ENCODE results near the gene SCN3A. TPM values are rescaled to one million over a fixed set of nuclear protein-coding genes. Genes with fewer than 3 reads are reported as not detected.

Gene SCN3A
- total RNA-seq (1 to 10 TPM in 5 of 9 donors, under 1 TPM in 4; 0.56 to 2.7 (median 1.1) TPM), polyA plus RNA-seq (1 to 10 TPM in 1 of 2 donors, under 1 TPM in 1; 0.39 to 1.1 TPM)
- long read RNA-seq, donor 1, partial matches to known transcripts, result 1 of 1 reads
- long read RNA-seq, donor 1, other reads (novel, unspliced or antisense), result 0 of 1 reads
- long read RNA-seq, donor 2, result 0 reads
- long read RNA-seq, donor 3, result 0 reads

DNA sequence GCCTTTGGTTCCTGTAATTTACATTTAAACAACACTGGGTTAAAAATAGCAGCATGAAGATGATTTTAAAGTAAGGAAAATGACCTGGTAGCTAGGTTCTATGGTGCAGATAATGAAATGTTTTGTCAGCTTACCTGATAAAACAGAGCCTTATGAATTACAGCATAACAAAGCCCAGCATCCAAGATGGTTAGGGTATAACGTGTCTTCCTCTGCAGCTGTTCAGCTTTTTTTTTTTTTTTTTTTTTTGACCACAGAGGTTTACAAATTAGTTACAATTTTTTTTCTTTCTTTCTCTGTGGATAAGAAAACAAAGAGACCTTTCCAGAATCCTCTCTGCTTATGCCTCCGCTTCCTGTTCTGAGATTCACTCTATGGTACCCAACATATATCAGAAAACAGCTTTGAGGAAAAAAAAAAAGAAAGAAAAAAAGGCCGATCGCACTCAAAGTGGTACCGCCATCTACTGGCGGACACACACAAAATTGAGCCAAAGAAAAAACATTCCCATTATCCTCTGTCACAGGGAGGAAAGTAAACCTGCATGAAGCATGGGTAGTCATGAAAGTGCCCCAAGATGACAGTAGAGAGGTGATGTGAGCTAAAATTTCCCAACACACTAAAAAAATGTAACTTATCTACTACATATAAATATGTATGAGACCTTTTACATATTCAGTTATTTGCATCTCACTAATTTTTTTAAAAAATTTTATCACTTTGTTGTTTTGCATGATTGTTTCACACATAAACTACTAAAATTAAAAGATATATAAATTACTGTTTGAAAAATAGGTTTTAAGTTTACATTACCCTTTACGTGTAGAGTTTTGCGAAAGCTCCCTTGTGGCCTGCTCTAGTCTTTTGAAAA lies at the start of gene SCN3A:
TSS of gene SCN3A (minus strand) at position 362 of the 871 bp plus-strand sequence. CDS start 27,656 bp downstream, outside the sequence.
- DNase-seq (peak in 1 of 5 donors; percentile 23), ATAC-seq (no peak)
- Histone ChIP-seq H3K27me3 (no peaks in the 10 kb centered on the region), H3K27ac (no peak within 1 kb of the TSS), H3K4me3 (peak within 1 kb of the TSS in 8 of 12 donors; percentile 2 to 46 (median 32)), H3K36me3 (no peaks in the 10 kb centered on the region), H3K9me3 (no peaks in the 10 kb centered on the region), H3K4me1 (no peaks in the 10 kb centered on the region)
- no peak for TF ChIP-seq POLR2A (IDR thresholded peaks at IDR 0.05)
- TF ChIP-seq, protein P1, sequence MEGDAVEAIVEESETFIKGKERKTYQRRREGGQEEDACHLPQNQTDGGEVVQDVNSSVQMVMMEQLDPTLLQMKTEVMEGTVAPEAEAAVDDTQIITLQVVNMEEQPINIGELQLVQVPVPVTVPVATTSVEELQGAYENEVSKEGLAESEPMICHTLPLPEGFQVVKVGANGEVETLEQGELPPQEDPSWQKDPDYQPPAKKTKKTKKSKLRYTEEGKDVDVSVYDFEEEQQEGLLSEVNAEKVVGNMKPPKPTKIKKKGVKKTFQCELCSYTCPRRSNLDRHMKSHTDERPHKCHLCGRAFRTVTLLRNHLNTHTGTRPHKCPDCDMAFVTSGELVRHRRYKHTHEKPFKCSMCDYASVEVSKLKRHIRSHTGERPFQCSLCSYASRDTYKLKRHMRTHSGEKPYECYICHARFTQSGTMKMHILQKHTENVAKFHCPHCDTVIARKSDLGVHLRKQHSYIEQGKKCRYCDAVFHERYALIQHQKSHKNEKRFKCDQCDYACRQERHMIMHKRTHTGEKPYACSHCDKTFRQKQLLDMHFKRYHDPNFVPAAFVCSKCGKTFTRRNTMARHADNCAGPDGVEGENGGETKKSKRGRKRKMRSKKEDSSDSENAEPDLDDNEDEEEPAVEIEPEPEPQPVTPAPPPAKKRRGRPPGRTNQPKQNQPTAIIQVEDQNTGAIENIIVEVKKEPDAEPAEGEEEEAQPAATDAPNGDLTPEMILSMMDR (IDR thresholded peaks at IDR 0.05), result peak; percentile 50 to 80 (median 62)
- intact Hi-C loops (cut with DNase I), result loop anchor here (1.0 to 10.0 kb wide), 7 partner anchors 185 to 469 kb away; no protein-coding TSS in a partner anchor
- 20 to 22% (median 21%) methylated on average over 8 of the region's 8 CpGs for WGBS, 4 donors

DNA sequence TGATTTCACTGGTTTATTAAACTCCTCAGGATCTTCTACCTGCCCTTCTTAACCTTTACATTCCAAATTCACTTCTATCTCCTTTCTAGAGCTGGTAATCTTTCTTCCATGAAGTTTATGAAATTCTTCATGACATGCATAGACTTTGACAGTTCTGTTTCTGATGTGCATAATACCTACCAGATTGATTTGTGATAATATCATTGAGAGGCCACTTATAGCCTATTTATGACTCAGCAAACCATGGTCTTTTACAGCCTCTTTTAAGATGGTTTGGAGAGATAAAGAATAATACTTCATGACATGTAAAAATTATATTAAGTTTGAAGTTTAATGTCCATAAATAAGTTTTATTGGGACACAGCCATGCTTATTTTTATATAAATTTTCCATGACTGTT lies 49.3 kb upstream of the SCN3A start:
- DNase-seq, result no peak
- Histone ChIP-seq H3K36me3 (no peaks in the 10 kb centered on the region), H3K9me3 (no peaks in the 10 kb centered on the region), H3K4me1 (peaks cover 0 to 5% (median 0%) of the 10 kb centered on the region in 12 donors), H3K27me3 (no peaks in the 10 kb centered on the region), H3K4me3 (no peak overlapping the region), H3K27ac (no peak overlapping the region)
- intact Hi-C loops (cut with DNase I), result loop anchor here in 1 of 10 donors (5.0 kb wide), 1 partner anchor 34 kb away; no protein-coding TSS in a partner anchor
- TF ChIP-seq, protein P1 (IDR thresholded peaks at IDR 0.05), result no peak
- TF ChIP-seq POLR2A (IDR thresholded peaks at IDR 0.05), result no peak
- ATAC-seq, result no peak

DNA sequence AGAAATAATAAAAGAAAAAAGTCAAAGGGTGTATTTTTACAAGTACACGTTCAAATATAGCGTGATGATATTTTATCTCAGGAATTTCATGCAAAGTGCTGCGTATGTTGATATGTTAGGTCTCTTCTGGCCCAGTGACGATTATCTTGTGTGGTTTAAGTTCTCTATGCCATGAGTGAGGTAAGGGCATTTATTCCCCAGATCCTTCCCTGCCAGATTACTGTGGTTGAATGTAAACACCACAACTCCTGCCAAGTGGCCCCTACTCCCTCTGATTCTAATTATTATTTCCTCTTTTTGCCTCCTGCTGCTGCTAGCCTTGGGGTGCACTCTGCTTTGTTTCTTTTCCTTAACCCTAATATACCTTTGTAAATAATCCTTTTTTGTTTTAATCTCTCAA lies 47.5 kb upstream of the SCN3A start:
- Histone ChIP-seq H3K4me1 (peaks cover 0 to 5% (median 0%) of the 10 kb centered on the region in 12 donors), H3K36me3 (no peaks in the 10 kb centered on the region), H3K27ac (no peak overlapping the region), H3K9me3 (no peaks in the 10 kb centered on the region), H3K4me3 (no peak overlapping the region), H3K27me3 (no peaks in the 10 kb centered on the region)
- TF ChIP-seq, protein P1 (IDR thresholded peaks at IDR 0.05), result no peak
- TF ChIP-seq POLR2A (IDR thresholded peaks at IDR 0.05), result no peak
- intact Hi-C loops (cut with DNase I), result loop anchor here in 1 of 10 donors (5.0 kb wide), 1 partner anchor 36 kb away; no protein-coding TSS in a partner anchor
- DNase-seq, result no peak
- 53 to 64% (median 58%) methylated on average over 4 of the region's 4 CpGs for WGBS, 4 donors
- ATAC-seq, result no peak

DNA sequence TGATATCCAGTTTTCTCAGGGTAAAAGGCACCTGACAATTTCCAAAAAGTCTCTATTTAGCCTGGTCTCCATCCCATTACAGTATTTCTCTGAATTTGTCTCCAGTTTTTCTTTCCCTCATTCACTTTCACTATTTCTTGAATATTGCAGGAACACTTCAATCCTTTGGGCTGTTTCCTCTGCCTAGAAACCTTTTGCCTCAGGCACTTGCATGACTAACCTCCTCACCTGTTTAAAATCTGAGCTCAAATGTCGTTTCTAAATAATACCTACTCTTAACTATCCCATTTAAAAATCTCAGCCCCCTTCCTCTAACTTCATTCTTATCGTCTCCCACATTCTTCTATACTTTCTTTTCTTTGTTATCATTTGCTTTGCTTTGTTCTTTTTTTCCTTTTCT lies 44.4 kb upstream of the SCN3A start:
- peaks cover 0 to 5% (median 0%) of the 10 kb centered on the region in 12 donors for H3K4me1 ChIP-seq
- H3K27ac ChIP-seq, result no peak overlapping the region
- intact Hi-C loops (cut with DNase I), result no loop called here
- WGBS, 4 donors, result 51 to 63% (median 59%) methylated on average over 2 of the region's 2 CpGs
- no peak for ATAC-seq
- no peaks in the 10 kb centered on the region for H3K27me3 ChIP-seq
- H3K36me3 ChIP-seq, result no peaks in the 10 kb centered on the region
- no peak overlapping the region for H3K4me3 ChIP-seq
- no peak for TF ChIP-seq POLR2A (IDR thresholded peaks at IDR 0.05)
- TF ChIP-seq, protein P1 (IDR thresholded peaks at IDR 0.05), result no peak
- DNase-seq, result no peak
- H3K9me3 ChIP-seq, result no peaks in the 10 kb centered on the region
